Amniotic epithelial cell (primary cell): ENCODE measurements around the gene LPIN1.
A peak's percentile ranks its signal among the peaks of the same experiment; 100 is the strongest.

ENCODE experiments used
- DNase-seq: peaks from one replicate; pipeline ENCODE4 v3.0.0-alpha.2; 2010; ENCODE audit warnings: low read depth

Gene LPIN1

GRCh38 chr2:11784747-11785610 is 38.5 kb downstream of the LPIN1 start:
- peak; percentile 68 for DNase-seq

GRCh38 chr2:11785611-11785940 is 39.1 kb downstream of the LPIN1 start:
- DNase-seq, result no peak

GRCh38 chr2:11786191-11786590 is 39.8 kb downstream of the LPIN1 start:
- DNase-seq, result no peak

- DNase-seq, result no peak
These were observed 40.2 kb downstream of the LPIN1 start for GRCh38 chr2:11786592-11786991.

GRCh38 chr2:11787991-11788390 is 41.6 kb downstream of the LPIN1 start:
- no peak for DNase-seq

GRCh38 chr2:11788461-11789124 is 42.2 kb downstream of the LPIN1 start:
- DNase-seq, result no peak

- no peak for DNase-seq
These were observed 42.8 kb downstream of the LPIN1 start for GRCh38 chr2:11789243-11789642.

GRCh38 chr2:11790228-11790627 is 43.8 kb downstream of the LPIN1 start:
- no peak for DNase-seq

- no peak for DNase-seq
These were observed 49.2 kb downstream of the LPIN1 start for GRCh38 chr2:11795590-11795989.

GRCh38 chr2:11796190-11797171 is 50.0 kb downstream of the LPIN1 start:
- DNase-seq, result peak; percentile 88

GRCh38 chr2:11797846-11798245 is 51.4 kb downstream of the LPIN1 start:
- DNase-seq, result no peak

GRCh38 chr2:11798701-11799435 is 52.4 kb downstream of the LPIN1 start:
- no peak for DNase-seq

- DNase-seq, result no peak
These were observed 53.4 kb downstream of the LPIN1 start for GRCh38 chr2:11799826-11800225.

- peak; percentile 40 for DNase-seq
These were observed 56.4 kb downstream of the LPIN1 start for GRCh38 chr2:11802782-11803191.

- no peak for DNase-seq
These were observed 58.6 kb downstream of the LPIN1 start for GRCh38 chr2:11805024-11805423.

- DNase-seq, result no peak
These were observed 59.5 kb downstream of the LPIN1 start for GRCh38 chr2:11805920-11806319.

GRCh38 chr2:11807156-11808015 is 61.0 kb downstream of the LPIN1 start:
- no peak for DNase-seq

- DNase-seq, result no peak
These were observed 61.6 kb downstream of the LPIN1 start for GRCh38 chr2:11808016-11808400.

- peak; percentile 52 for DNase-seq
These were observed 63.3 kb downstream of the LPIN1 start for GRCh38 chr2:11809586-11810236.
